OCI-LY1 (cell line): Measurements from ENCODE around the gene SHCBP1.

Experiments
- H2AFZ ChIP-seq: fragments of 200-600 bp; sonication (generic), shearing (Covaris generic); 2 replicates; pipeline ENCODE4 v1.6.0; 2014; ENCODE audit warnings: antibody characterized with exemption, mild to moderate bottlenecking, low read length
- H3F3A ChIP-seq: fragments of 200-600 bp; sonication (generic), shearing (Covaris generic); 2 replicates; pipeline ENCODE4 v1.6.0; 2014; ENCODE audit warnings: mild to moderate bottlenecking, antibody characterized with exemption, low read length, moderate library complexity; ENCODE audit not compliant: insufficient read depth
- H3K27ac ChIP-seq: fragments of 200-600 bp; sonication (generic); 2 replicates; pipeline ENCODE4 v1.5.1; 2014; ENCODE audit warnings: low read length, mixed run types, mild to moderate bottlenecking, low read depth; ENCODE audit not compliant: poor library complexity, severe bottlenecking
- H3K27me3 ChIP-seq: fragments of 200-600 bp; sonication (generic); 2 replicates; pipeline ENCODE4 v1.6.0; 2014; ENCODE audit warnings: antibody characterized with exemption, mild to moderate bottlenecking, low read length, moderate library complexity; ENCODE audit not compliant: insufficient read depth
- H3K36me3 ChIP-seq: fragments of 200-600 bp; sonication (generic); 2 replicates; pipeline ENCODE4 v1.6.1; 2014; ENCODE audit warnings: mild to moderate bottlenecking, antibody characterized with exemption, low read length, moderate library complexity, mixed read lengths; ENCODE audit not compliant: insufficient read depth
- H3K4me1 ChIP-seq: fragments of 200-600 bp; sonication (generic); 2 replicates; pipeline ENCODE4 v1.5.1; 2014; ENCODE audit warnings: mild to moderate bottlenecking, low read length, moderate library complexity; ENCODE audit not compliant: insufficient read depth, severe bottlenecking
- H3K4me2 ChIP-seq: fragments of 200-600 bp; sonication (generic), shearing (Covaris generic); 2 replicates; pipeline ENCODE4 v1.6.1; 2014; ENCODE audit warnings: low read length
- H3K4me3 ChIP-seq: fragments of 200-600 bp; sonication (generic); 2 replicates; pipeline ENCODE4 v1.5.1; 2014; ENCODE audit warnings: low read length, low read depth, mild to moderate bottlenecking, mixed read lengths; ENCODE audit not compliant: poor library complexity, severe bottlenecking
- H3K79me2 ChIP-seq: fragments of 200-600 bp; shearing (Covaris generic); 2 replicates; pipeline ENCODE4 v1.6.1; 2016; ENCODE audit warnings: mixed run types, low read length, mixed read lengths; ENCODE audit not compliant: insufficient read depth
- H3K9ac ChIP-seq: fragments of 200-600 bp; sonication (generic), shearing (Covaris generic); 2 replicates; pipeline ENCODE4 v1.6.1; 2014; ENCODE audit warnings: mild to moderate bottlenecking, low read length, mixed read lengths
- H3K9me2 ChIP-seq: fragments of 200-600 bp; sonication (generic), shearing (Covaris generic); 2 replicates; pipeline ENCODE4 v1.6.1; 2014; ENCODE audit warnings: low read depth, mild to moderate bottlenecking, low read length, mixed read lengths
- H3K9me3 ChIP-seq: fragments of 200-600 bp; shearing (Covaris generic); 2 replicates; pipeline ENCODE4 v1.6.1; 2014; ENCODE audit warnings: low read length, mixed read lengths
- H4K20me1 ChIP-seq: fragments of 200-600 bp; sonication (generic), shearing (Covaris generic); 2 replicates; pipeline ENCODE4 v1.6.0; 2016; ENCODE audit warnings: mild to moderate bottlenecking, low read length; ENCODE audit not compliant: insufficient read depth
- EZH2 ChIP-seq: fragments of 200-600 bp; sonication (generic), shearing (Covaris generic); IDR thresholded peaks from 2 replicates; pipeline ENCODE4 v1.8.0; 2017; ENCODE audit warnings: borderline replicate concordance, mixed run types, mild to moderate bottlenecking, antibody characterized with exemption, low read length, moderate library complexity, mixed read lengths
- TF ChIP-seq, protein P1 (sequence below): fragments of 200-600 bp; sonication (generic), shearing (Covaris generic); IDR thresholded peaks from 2 replicates; pipeline ENCODE4 v1.5.1; 2017; ENCODE audit warnings: mild to moderate bottlenecking, antibody characterized with exemption, low read length, moderate library complexity, mixed read lengths

SHCBP1 gene

DNA sequence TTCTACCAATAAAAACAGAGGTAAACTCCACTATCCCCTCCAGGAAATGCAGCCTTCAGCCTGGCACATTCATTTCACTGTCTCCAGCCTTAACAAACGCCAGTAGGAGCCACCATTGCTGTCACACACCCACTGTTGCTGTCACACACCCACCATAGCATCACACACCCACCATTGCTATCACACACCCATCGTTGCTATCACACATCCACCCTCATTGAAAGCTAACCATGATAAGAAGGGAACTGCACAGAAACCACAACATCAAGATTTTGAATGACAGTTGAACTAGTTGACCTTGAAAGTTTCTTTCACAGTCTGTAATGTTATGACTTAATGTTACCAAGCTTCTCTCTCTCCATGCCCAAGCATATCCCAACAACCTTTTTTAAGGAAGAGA lies 38.1 kb downstream of the SHCBP1 start:
- no peaks in the 10 kb centered on the region for H3K27me3 ChIP-seq

DNA sequence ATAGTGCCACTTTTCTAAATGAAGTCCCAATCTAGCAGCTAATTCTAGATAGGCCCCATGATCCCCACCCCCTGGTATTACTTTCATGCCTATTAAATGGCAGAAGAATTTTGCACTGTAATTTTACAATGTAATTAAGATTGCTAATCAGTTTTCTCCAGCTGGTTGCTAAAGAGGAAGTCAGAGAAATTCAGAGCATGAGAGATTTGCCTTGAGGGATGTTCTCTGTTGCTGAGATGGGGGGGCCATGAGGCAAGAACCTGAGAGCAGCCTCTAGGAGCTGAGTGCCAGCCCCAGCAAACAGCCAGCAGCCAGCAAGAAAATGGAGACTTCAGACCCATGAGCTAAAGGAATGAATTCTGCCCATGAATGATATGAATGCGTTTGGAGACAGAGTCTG lies 38.9 kb downstream of the SHCBP1 start:
- Histone ChIP-seq H2AFZ (no peak overlapping the region), H4K20me1 (no peaks in the 10 kb centered on the region), H3K9ac (no peak overlapping the region), H3K27me3 (no peaks in the 10 kb centered on the region), H3K79me2 (peaks cover 21% of the 10 kb centered on the region), H3K27ac (no peak overlapping the region), H3K4me1 (no peaks in the 10 kb centered on the region), H3K4me2 (no peak overlapping the region), H3K9me2 (no peaks in the 10 kb centered on the region), H3K4me3 (no peak overlapping the region), H3F3A (no peaks in the 10 kb centered on the region; the same call in 1 of the 2 replicates), H3K36me3 (peaks cover 70% of the 10 kb centered on the region), H3K9me3 (peaks cover 9% of the 10 kb centered on the region)
- TF ChIP-seq EZH2: no peak
- TF ChIP-seq, protein P1, sequence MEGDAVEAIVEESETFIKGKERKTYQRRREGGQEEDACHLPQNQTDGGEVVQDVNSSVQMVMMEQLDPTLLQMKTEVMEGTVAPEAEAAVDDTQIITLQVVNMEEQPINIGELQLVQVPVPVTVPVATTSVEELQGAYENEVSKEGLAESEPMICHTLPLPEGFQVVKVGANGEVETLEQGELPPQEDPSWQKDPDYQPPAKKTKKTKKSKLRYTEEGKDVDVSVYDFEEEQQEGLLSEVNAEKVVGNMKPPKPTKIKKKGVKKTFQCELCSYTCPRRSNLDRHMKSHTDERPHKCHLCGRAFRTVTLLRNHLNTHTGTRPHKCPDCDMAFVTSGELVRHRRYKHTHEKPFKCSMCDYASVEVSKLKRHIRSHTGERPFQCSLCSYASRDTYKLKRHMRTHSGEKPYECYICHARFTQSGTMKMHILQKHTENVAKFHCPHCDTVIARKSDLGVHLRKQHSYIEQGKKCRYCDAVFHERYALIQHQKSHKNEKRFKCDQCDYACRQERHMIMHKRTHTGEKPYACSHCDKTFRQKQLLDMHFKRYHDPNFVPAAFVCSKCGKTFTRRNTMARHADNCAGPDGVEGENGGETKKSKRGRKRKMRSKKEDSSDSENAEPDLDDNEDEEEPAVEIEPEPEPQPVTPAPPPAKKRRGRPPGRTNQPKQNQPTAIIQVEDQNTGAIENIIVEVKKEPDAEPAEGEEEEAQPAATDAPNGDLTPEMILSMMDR: no peak

More for the DNA sequence above, 38.1 kb downstream of the SHCBP1 start:
- H3K27ac ChIP-seq: no peak overlapping the region
- H4K20me1 ChIP-seq: no peaks in the 10 kb centered on the region
- no peak overlapping the region for H3K4me3 ChIP-seq
- H2AFZ ChIP-seq: no peak overlapping the region
- peaks cover 9% of the 10 kb centered on the region for H3K9me3 ChIP-seq
- H3K79me2 ChIP-seq: peaks cover 22% of the 10 kb centered on the region
- no peaks in the 10 kb centered on the region; the same call in 1 of the 2 replicates for H3F3A ChIP-seq
- no peak overlapping the region for H3K9ac ChIP-seq
- no peak overlapping the region for H3K4me2 ChIP-seq
- TF ChIP-seq, protein P1: no peak
- TF ChIP-seq EZH2: no peak
- no peaks in the 10 kb centered on the region for H3K9me2 ChIP-seq
- H3K4me1 ChIP-seq: no peaks in the 10 kb centered on the region
- peaks cover 76% of the 10 kb centered on the region for H3K36me3 ChIP-seq

DNA sequence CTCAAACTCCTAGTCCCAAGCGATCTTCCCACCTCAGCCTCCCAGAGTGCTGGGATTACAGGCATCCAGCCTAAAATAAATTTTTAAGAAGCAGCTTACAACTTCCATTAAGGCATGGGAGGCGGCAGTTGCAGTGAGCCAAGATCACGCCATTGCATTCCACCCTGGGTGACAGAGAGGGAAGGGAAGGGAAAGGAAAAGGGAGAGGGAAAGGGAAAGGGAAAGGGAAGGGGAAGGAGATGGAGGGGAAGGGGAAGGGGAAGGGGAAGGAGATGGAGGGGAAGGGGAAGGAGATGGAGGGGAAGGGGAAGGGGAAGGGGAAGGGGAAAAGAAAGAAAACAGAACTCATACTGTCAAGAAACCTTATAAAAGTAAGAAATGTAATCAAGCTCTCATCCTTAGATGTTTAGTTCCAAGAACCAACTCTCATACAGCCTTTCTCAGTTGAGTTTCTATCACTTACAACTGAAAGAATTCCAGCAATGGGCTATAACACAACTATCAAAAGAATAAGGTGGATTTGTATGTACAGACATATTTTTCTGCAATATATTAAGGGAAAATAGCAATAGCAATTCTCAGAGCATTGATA lies 43.1 kb downstream of the SHCBP1 start:
- no peaks in the 10 kb centered on the region for H3K79me2 ChIP-seq
- peaks cover 28% of the 10 kb centered on the region for H3K36me3 ChIP-seq
- H3K9me3 ChIP-seq: no peaks in the 10 kb centered on the region
- H3K4me2 ChIP-seq: no peak overlapping the region
- no peak overlapping the region for H3K27ac ChIP-seq
- TF ChIP-seq, protein P1: no peak
- no peak for TF ChIP-seq EZH2
- H3F3A ChIP-seq: no peaks in the 10 kb centered on the region
- H3K9me2 ChIP-seq: no peaks in the 10 kb centered on the region
- H3K27me3 ChIP-seq: no peaks in the 10 kb centered on the region
- H4K20me1 ChIP-seq: no peaks in the 10 kb centered on the region
- H3K4me1 ChIP-seq: no peaks in the 10 kb centered on the region
- H3K4me3 ChIP-seq: no peak overlapping the region
- H2AFZ ChIP-seq: no peak overlapping the region
- H3K9ac ChIP-seq: no peak overlapping the region
